Amygdala (tissue), 56 donors: ENCODE results near the gene METAP1.
"Not testable (repeated sequence)": the region's sequence is repeated elsewhere in the genome, so short reads cannot be mapped to it uniquely, and the experiment has no call there.

ENCODE experiments used
- DNase-seq, 56 donors: peaks; one replicate each; lab custom pipeline; 2025; lab: John Stamatoyannopoulos, UW

METAP1 gene

GRCh38 chr4:99088481-99089365, 93.2 kb downstream of the METAP1 start, which contains the start of gene ADH5:
Gene ADH5 (minus strand): TSS chr4:99088788. CDS start chr4:99088700, 88 bp downstream.
- peak; percentile 21 to 90 (median 76) for DNase-seq

- DNase-seq, result no peak
Observed at GRCh38 chr4:99090481-99091215, 95.1 kb downstream of the METAP1 start.

- DNase-seq, result no peak
Observed at GRCh38 chr4:99091216-99091575, 95.7 kb downstream of the METAP1 start.

GRCh38 chr4:99091841-99092240, 96.3 kb downstream of the METAP1 start:
- DNase-seq, result not testable (repeated sequence)

- no peak for DNase-seq
Observed at GRCh38 chr4:99099311-99099710, 103.8 kb downstream of the METAP1 start.

- not testable (repeated sequence) for DNase-seq
Observed at GRCh38 chr4:99099814-99100213, 104.3 kb downstream of the METAP1 start.

GRCh38 chr4:99100876-99101275, 105.4 kb downstream of the METAP1 start:
- no peak for DNase-seq

- DNase-seq, result no peak
Observed at GRCh38 chr4:99102634-99103033, 107.1 kb downstream of the METAP1 start.

- DNase-seq, result no peak
Observed at GRCh38 chr4:99103166-99103565, 107.6 kb downstream of the METAP1 start.

- no peak for DNase-seq
Observed at GRCh38 chr4:99104153-99104552, 108.6 kb downstream of the METAP1 start.

GRCh38 chr4:99109286-99109685, 113.8 kb downstream of the METAP1 start:
- not testable (repeated sequence) for DNase-seq
